Measurements from ENCODE around the gene CD40. TPM values are rescaled to one million over a fixed set of nuclear protein-coding genes. Genes with fewer than 3 reads are reported as not detected.

Gene CD40
- polyA plus RNA-seq, 3 donors = 14.4 to 26.1 (median 18.8) TPM

- Mint-ChIP-seq H3K27me3 (ENCODE audit: low read depth in 3 of 3) (peaks cover 27 to 42% (median 31%) of the 10 kb centered on the region in 3 donors), H3K27ac (no peak overlapping the region), H3K4me3 (no peak overlapping the region), H3K4me1 (peaks cover 4% of the 10 kb centered on the region), H3K36me3 (peaks cover 0 to 3% of the 10 kb centered on the region in 2 donors), H3K9me3 (peaks cover 0 to 2% (median 0%) of the 10 kb centered on the region in 7 donors)
- Histone ChIP-seq H3K4me3 (replicated peaks in 1 of 3; ENCODE audit: low read depth in 2 of 3, low read length in 3 of 3) (no peak overlapping the region), H3K79me2 (ENCODE audit: insufficient read depth, low read length) (no peaks in the 10 kb centered on the region), H3K4me2 (replicated peaks; ENCODE audit: extremely low read depth, low read length, poor library complexity, severe bottlenecking) (no peak overlapping the region), H3K4me1 (ENCODE audit: control insufficient read depth in 1 of 2, insufficient read depth in 2 of 2, low read length in 2 of 2) (no peaks in the 10 kb centered on the region), H3K27ac (ENCODE audit: low read depth in 1 of 2, low read length in 2 of 2) (no peak overlapping the region), H3K27me3 (ENCODE audit: control insufficient read depth in 2 of 2, insufficient read depth in 2 of 2, low read length in 2 of 2) (peaks cover 0 to 7% of the 10 kb centered on the region in 2 donors), H2AFZ (ENCODE audit: insufficient read depth, low read depth, low read length, poor library complexity, severe bottlenecking) (no peak overlapping the region), H3K9ac (ENCODE audit: insufficient read depth, low read length, poor library complexity, severe bottlenecking) (no peak overlapping the region), H3K9me3 (replicated peaks in 1 of 2; ENCODE audit: control insufficient read depth in 1 of 2, insufficient read depth in 1 of 2, low read length in 2 of 2) (no peaks in the 10 kb centered on the region), H4K20me1 (ENCODE audit: insufficient read depth, low read length) (peaks cover 6% of the 10 kb centered on the region), H3K36me3 (replicated peaks in 1 of 2; ENCODE audit: control insufficient read depth in 1 of 2, insufficient read depth in 2 of 2, low read length in 2 of 2) (no peaks in the 10 kb centered on the region)
- intact Hi-C loops (cut with micrococcal nuclease) = loop anchor here (2.0 to 10.0 kb wide), 4 partner anchors 195 to 552 kb away; partner anchors contain the start of gene TP53RK (in 1 of the 2)
- WGBS (ENCODE audit: insufficient coverage) = 10% methylated on average over 16 of the region's 17 CpGs
- DNase-seq = peak; percentile 44 to 58 (median 45)
- TF ChIP-seq, protein P1, sequence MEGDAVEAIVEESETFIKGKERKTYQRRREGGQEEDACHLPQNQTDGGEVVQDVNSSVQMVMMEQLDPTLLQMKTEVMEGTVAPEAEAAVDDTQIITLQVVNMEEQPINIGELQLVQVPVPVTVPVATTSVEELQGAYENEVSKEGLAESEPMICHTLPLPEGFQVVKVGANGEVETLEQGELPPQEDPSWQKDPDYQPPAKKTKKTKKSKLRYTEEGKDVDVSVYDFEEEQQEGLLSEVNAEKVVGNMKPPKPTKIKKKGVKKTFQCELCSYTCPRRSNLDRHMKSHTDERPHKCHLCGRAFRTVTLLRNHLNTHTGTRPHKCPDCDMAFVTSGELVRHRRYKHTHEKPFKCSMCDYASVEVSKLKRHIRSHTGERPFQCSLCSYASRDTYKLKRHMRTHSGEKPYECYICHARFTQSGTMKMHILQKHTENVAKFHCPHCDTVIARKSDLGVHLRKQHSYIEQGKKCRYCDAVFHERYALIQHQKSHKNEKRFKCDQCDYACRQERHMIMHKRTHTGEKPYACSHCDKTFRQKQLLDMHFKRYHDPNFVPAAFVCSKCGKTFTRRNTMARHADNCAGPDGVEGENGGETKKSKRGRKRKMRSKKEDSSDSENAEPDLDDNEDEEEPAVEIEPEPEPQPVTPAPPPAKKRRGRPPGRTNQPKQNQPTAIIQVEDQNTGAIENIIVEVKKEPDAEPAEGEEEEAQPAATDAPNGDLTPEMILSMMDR (IDR thresholded peaks at IDR 0.05) = peak; percentile 78
Observed at GRCh38 chr20:46132705-46133120, 14.6 kb downstream of the CD40 start.

- H3K4me3 Mint-ChIP-seq = no peak overlapping the region
- H3K36me3 Mint-ChIP-seq = no peaks in the 10 kb centered on the region
- peaks cover 25 to 38% (median 31%) of the 10 kb centered on the region in 3 donors for H3K27me3 Mint-ChIP-seq (ENCODE audit: low read depth in 3 of 3)
- no peaks in the 10 kb centered on the region for H3K79me2 ChIP-seq (ENCODE audit: insufficient read depth, low read length)
- no peak overlapping the region for H3K4me3 ChIP-seq (replicated peaks in 1 of 3; ENCODE audit: low read depth in 2 of 3, low read length in 3 of 3)
- no peaks in the 10 kb centered on the region for H3K9me3 ChIP-seq (replicated peaks in 1 of 2; ENCODE audit: control insufficient read depth in 1 of 2, insufficient read depth in 1 of 2, low read length in 2 of 2)
- no peaks in the 10 kb centered on the region for H4K20me1 ChIP-seq (ENCODE audit: insufficient read depth, low read length)
- intact Hi-C loops (cut with micrococcal nuclease) = loop anchor here (2.0 to 10.0 kb wide), 4 partner anchors 193 to 551 kb away; partner anchors contain the start of gene TP53RK (in 1 of the 2)
- no peak overlapping the region for H3K27ac ChIP-seq (ENCODE audit: low read depth in 1 of 2, low read length in 2 of 2)
- H3K36me3 ChIP-seq (replicated peaks in 1 of 2; ENCODE audit: control insufficient read depth in 1 of 2, insufficient read depth in 2 of 2, low read length in 2 of 2) = no peaks in the 10 kb centered on the region
- H3K27me3 ChIP-seq (ENCODE audit: control insufficient read depth in 2 of 2, insufficient read depth in 2 of 2, low read length in 2 of 2) = peaks cover 0 to 7% of the 10 kb centered on the region in 2 donors
- DNase-seq = no peak
- H3K4me2 ChIP-seq (replicated peaks; ENCODE audit: extremely low read depth, low read length, poor library complexity, severe bottlenecking) = no peak overlapping the region
- 79% methylated on average over 4 of the region's 11 CpGs for WGBS (ENCODE audit: insufficient coverage)
- H3K27ac Mint-ChIP-seq = no peak overlapping the region
- H3K9me3 Mint-ChIP-seq = peaks cover 0 to 2% (median 0%) of the 10 kb centered on the region in 7 donors
- H3K4me1 Mint-ChIP-seq = peaks cover 4% of the 10 kb centered on the region
- TF ChIP-seq, protein P1 (IDR thresholded peaks at IDR 0.05) = no peak
- H3K4me1 ChIP-seq (ENCODE audit: control insufficient read depth in 1 of 2, insufficient read depth in 2 of 2, low read length in 2 of 2) = no peaks in the 10 kb centered on the region
- H3K9ac ChIP-seq (ENCODE audit: insufficient read depth, low read length, poor library complexity, severe bottlenecking) = no peak overlapping the region
- H2AFZ ChIP-seq (ENCODE audit: insufficient read depth, low read depth, low read length, poor library complexity, severe bottlenecking) = no peak overlapping the region
Observed at GRCh38 chr20:46133886-46134654, 16.0 kb downstream of the CD40 start.

Data from CD14-positive monocyte (primary cell).